Measurements from ENCODE around the gene PLTP. TPM values are rescaled to one million over a fixed set of nuclear protein-coding genes. Genes with fewer than 3 reads are reported as not detected.
A peak's percentile ranks its signal among the peaks of the same experiment; 100 is the strongest.

Gene PLTP
- total and polyA plus RNA-seq, 12 donors, result 126 to 1,158 (median 401) TPM

DNA sequence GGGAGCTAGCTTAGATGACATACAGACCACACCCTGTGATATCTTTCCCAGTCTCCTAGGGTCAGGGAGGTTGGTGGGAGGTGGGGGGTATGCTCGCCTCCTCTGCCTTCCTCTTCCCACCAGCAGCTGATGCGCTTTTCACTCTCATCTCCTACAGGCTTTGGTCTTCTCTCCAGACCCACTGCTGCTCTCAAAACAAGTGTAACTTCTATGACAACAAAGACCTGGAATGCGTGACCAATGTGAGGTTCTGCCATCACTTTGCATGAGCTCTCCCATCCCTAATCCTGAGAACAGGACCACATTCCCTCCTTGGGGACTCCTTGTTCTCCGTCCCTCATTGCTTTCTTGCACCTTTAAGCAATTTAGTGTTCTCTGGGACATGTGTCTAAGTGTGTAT is 18.1 kb downstream of the PLTP start:
- H3K4me3 ChIP-seq, result no peak overlapping the region
- 81 to 89% (median 86%) methylated on average over 4 of the region's 4 CpGs for WGBS, 4 donors
- intact Hi-C loops (cut with DNase I), result no loop called here
- TF ChIP-seq, protein P1, sequence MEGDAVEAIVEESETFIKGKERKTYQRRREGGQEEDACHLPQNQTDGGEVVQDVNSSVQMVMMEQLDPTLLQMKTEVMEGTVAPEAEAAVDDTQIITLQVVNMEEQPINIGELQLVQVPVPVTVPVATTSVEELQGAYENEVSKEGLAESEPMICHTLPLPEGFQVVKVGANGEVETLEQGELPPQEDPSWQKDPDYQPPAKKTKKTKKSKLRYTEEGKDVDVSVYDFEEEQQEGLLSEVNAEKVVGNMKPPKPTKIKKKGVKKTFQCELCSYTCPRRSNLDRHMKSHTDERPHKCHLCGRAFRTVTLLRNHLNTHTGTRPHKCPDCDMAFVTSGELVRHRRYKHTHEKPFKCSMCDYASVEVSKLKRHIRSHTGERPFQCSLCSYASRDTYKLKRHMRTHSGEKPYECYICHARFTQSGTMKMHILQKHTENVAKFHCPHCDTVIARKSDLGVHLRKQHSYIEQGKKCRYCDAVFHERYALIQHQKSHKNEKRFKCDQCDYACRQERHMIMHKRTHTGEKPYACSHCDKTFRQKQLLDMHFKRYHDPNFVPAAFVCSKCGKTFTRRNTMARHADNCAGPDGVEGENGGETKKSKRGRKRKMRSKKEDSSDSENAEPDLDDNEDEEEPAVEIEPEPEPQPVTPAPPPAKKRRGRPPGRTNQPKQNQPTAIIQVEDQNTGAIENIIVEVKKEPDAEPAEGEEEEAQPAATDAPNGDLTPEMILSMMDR (IDR thresholded peaks at IDR 0.05), result no peak
- TF ChIP-seq POLR2A (IDR thresholded peaks at IDR 0.05), result no peak
- no peak for DNase-seq
- no peaks in the 10 kb centered on the region for H3K9me3 ChIP-seq (replicated peaks in 1 of 3)
- peak overlapping the region in 1 of 5 donors; percentile 95 for H3K27ac ChIP-seq
- peaks cover 0 to 63% of the 10 kb centered on the region in 2 donors for H3K36me3 ChIP-seq (replicated peaks in 1 of 2)
- no peaks in the 10 kb centered on the region for H3K27me3 ChIP-seq
- H3K4me1 ChIP-seq (replicated peaks in 1 of 2), result peaks cover 25 to 51% of the 10 kb centered on the region in 2 donors

DNA sequence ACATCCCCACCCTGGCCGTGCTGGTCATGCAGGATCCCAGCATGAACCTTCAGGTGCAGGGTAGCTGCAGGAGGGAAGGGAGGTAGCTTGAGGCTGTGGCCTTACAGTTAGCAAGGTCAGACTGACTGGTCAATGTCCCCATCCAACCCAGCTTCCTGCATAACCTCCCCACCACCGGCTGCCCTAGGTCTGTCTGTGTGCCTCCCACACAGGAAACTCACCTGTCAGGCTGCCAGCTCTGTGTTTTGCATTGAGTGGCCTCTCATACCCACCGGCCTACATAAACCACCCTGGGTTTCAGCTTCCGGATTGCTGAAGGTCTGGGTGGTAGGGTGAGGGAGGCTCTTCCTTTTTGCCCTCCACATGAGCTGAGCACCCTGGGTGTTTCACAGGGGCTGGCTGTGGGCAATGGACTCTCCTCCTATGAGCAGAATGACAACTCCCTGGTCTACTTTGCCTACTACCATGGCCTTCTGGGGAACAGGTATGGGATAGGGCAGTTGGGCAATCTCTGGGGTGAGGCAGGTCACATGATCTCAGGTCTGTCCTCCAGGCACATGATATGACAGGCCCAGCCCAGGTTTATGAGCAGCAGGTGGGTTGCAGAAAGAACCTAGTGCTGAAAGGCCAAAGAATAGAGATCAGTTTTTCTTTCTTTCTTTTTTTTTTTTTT is 19.0 kb downstream of the PLTP start:
- TF ChIP-seq, protein P1 (IDR thresholded peaks at IDR 0.05), result no peak
- TF ChIP-seq POLR2A (IDR thresholded peaks at IDR 0.05), result peak in 1 of 2 donors; percentile 20
- Histone ChIP-seq H3K9me3 (replicated peaks in 1 of 3) (no peaks in the 10 kb centered on the region), H3K4me3 (peak overlapping the region in 2 of 4 donors; percentile 64 to 71), H3K4me1 (replicated peaks in 1 of 2) (peaks cover 25 to 54% of the 10 kb centered on the region in 2 donors), H3K36me3 (replicated peaks in 1 of 2) (peaks cover 0 to 55% of the 10 kb centered on the region in 2 donors), H3K27me3 (no peaks in the 10 kb centered on the region), H3K27ac (peak overlapping the region in 3 of 5 donors; percentile 91 to 96 (median 95))
- WGBS, 4 donors, result 26 to 65% (median 37%) methylated on average over 2 to 4 of the region's 4 CpGs
- DNase-seq, result peak in 2 of 7 donors; percentile 53 to 59
- intact Hi-C loops (cut with DNase I), result no loop called here

DNA sequence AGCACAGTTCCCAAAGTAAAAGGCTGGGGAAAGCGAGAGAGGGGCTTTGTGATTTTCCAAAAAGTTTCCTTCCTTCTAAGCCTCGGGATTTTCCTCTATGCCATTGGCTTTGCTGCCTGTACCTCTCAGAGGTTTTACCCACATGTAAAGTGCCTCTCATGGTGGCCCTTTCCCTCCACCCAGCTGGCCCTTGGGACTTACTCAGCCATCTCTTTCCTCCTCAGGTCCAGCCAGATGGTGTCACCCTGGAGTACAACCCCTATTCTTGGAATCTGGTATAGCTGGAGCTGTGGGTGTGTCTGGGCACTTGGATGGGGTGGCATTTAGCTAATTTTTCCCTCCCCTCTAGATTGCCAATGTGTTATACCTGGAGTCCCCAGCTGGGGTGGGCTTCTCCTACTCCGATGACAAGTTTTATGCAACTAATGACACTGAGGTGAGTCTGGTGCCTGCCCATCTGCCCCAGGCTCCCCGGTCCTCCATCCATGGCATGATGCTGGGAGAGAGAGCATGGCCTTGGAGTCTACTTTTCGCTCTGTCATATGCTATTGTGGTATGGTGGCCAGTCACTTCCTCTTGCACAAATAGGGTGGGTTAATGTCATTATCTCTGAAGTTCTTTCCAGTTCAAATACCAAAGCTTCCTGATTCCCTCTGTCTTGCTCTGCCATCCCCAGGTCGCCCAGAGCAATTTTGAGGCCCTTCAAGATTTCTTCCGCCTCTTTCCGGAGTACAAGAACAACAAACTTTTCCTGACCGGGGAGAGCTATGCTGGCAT is 19.7 kb downstream of the PLTP start:
- no peaks in the 10 kb centered on the region for H3K27me3 ChIP-seq
- peak overlapping the region; percentile 4 to 71 (median 62) for H3K4me3 ChIP-seq
- intact Hi-C loops (cut with DNase I), result no loop called here
- peak overlapping the region; percentile 67 to 96 (median 91) for H3K27ac ChIP-seq
- H3K36me3 ChIP-seq (replicated peaks in 1 of 2), result peaks cover 0 to 55% of the 10 kb centered on the region in 2 donors
- no peaks in the 10 kb centered on the region for H3K9me3 ChIP-seq (replicated peaks in 1 of 3)
- 52 to 63% (median 55%) methylated on average over 7 to 9 of the region's 9 CpGs for WGBS, 4 donors
- peaks cover 25 to 54% of the 10 kb centered on the region in 2 donors for H3K4me1 ChIP-seq (replicated peaks in 1 of 2)
- peak in 1 of 2 donors; percentile 18 for TF ChIP-seq POLR2A (IDR thresholded peaks at IDR 0.05)
- TF ChIP-seq, protein P1 (IDR thresholded peaks at IDR 0.05), result peak in 1 of 6 experiments; percentile 24
- peak in 6 of 7 donors; percentile 67 to 75 (median 70) for DNase-seq
